ENCODE results near the gene OVOL2. TPM values are rescaled to one million over a fixed set of nuclear protein-coding genes. Genes with fewer than 3 reads are reported as not detected.
A peak's percentile ranks its signal among the peaks of the same experiment; 100 is the strongest.

The OVOL2 gene
- total RNA-seq, 2 experiments from 2014 or later = 0.25 TPM; not detected in 1

GRCh38 chr20:18079756-18080353, 22.1 kb upstream of the OVOL2 start:
- CTCF ChIA-PET = no interaction called here

GRCh38 chr20:18077157-18077556, 19.4 kb upstream of the OVOL2 start:
- no peak for DNase-seq
- no peak overlapping the region for H3K27ac Mint-ChIP-seq
- ChIA-PET POLR2A (no interaction called here), CTCF (no interaction called here)
- H3K4me3 Mint-ChIP-seq = no peak overlapping the region
- no peaks in the 10 kb centered on the region for H3K36me3 Mint-ChIP-seq (ENCODE audit: low read depth)
- H3K9me3 Mint-ChIP-seq = no peaks in the 10 kb centered on the region
- H3K27me3 Mint-ChIP-seq = peaks cover 2% of the 10 kb centered on the region
- H3K4me1 Mint-ChIP-seq = no peaks in the 10 kb centered on the region

More at GRCh38 chr20:18079756-18080353, 22.1 kb upstream of the OVOL2 start:
- H3K27ac Mint-ChIP-seq = no peak overlapping the region
- no peak overlapping the region for H3K4me3 Mint-ChIP-seq
- H3K9me3 Mint-ChIP-seq = no peaks in the 10 kb centered on the region
- no peaks in the 10 kb centered on the region for H3K27me3 Mint-ChIP-seq
- no peaks in the 10 kb centered on the region for H3K36me3 Mint-ChIP-seq (ENCODE audit: low read depth)
- POLR2A ChIA-PET = no interaction called here
- no peak for DNase-seq
- H3K4me1 Mint-ChIP-seq = no peaks in the 10 kb centered on the region

GRCh38 chr20:18072532-18072931, 14.8 kb upstream of the OVOL2 start:
- DNase-seq = no peak
- no peaks in the 10 kb centered on the region for H3K4me1 Mint-ChIP-seq
- no peaks in the 10 kb centered on the region for H3K36me3 Mint-ChIP-seq (ENCODE audit: low read depth)
- peaks cover 5% of the 10 kb centered on the region for H3K27me3 Mint-ChIP-seq
- no peak overlapping the region for H3K27ac Mint-ChIP-seq
- ChIA-PET CTCF (no interaction called here), POLR2A (no interaction called here)
- no peak overlapping the region for H3K4me3 Mint-ChIP-seq
- H3K9me3 Mint-ChIP-seq = no peaks in the 10 kb centered on the region

- Mint-ChIP-seq H3K4me3 (no peak overlapping the region), H3K36me3 (ENCODE audit: low read depth) (no peaks in the 10 kb centered on the region), H3K27ac (no peak overlapping the region), H3K27me3 (peaks cover 16% of the 10 kb centered on the region), H3K4me1 (no peaks in the 10 kb centered on the region), H3K9me3 (no peaks in the 10 kb centered on the region)
- POLR2A ChIA-PET = no interaction called here
- DNase-seq = no peak
- CTCF ChIA-PET = no interaction called here
Observed at GRCh38 chr20:18066421-18067333, 9.0 kb upstream of the OVOL2 start.

GRCh38 chr20:18063676-18064075, 6.0 kb upstream of the OVOL2 start:
- Mint-ChIP-seq H3K36me3 (ENCODE audit: low read depth) (no peaks in the 10 kb centered on the region), H3K27me3 (peaks cover 30% of the 10 kb centered on the region), H3K27ac (no peak overlapping the region), H3K4me1 (peaks cover under 1% of the 10 kb centered on the region), H3K4me3 (no peak overlapping the region), H3K9me3 (no peaks in the 10 kb centered on the region)
- POLR2A ChIA-PET = no interaction called here
- CTCF ChIA-PET = no interaction called here
- no peak for DNase-seq

- H3K4me1 Mint-ChIP-seq = peaks cover 11% of the 10 kb centered on the region
- POLR2A ChIA-PET = interaction anchor here (0.6 kb wide), 1 partner anchor 553 kb away, joined by 3 read pairs; no protein-coding TSS in a partner anchor
- peaks cover 2% of the 10 kb centered on the region for H3K36me3 Mint-ChIP-seq (ENCODE audit: low read depth)
- DNase-seq = no peak
- no peaks in the 10 kb centered on the region for H3K9me3 Mint-ChIP-seq
- no peak overlapping the region for H3K4me3 Mint-ChIP-seq
- CTCF ChIA-PET = no interaction called here
- H3K27me3 Mint-ChIP-seq = peaks cover 55% of the 10 kb centered on the region
- no peak overlapping the region for H3K27ac Mint-ChIP-seq
Observed at GRCh38 chr20:18059603-18060002, 1.9 kb upstream of the OVOL2 start.

- peaks cover 11% of the 10 kb centered on the region for H3K4me1 Mint-ChIP-seq
- peaks cover 59% of the 10 kb centered on the region for H3K27me3 Mint-ChIP-seq
- DNase-seq = no peak
- H3K27ac Mint-ChIP-seq = no peak overlapping the region
- no peak overlapping the region for H3K4me3 Mint-ChIP-seq
- ChIA-PET CTCF (no interaction called here), POLR2A (interaction anchor here (0.6 kb wide), 1 partner anchor 552 kb away, joined by 3 read pairs; no protein-coding TSS in a partner anchor)
- H3K36me3 Mint-ChIP-seq (ENCODE audit: low read depth) = peaks cover 2% of the 10 kb centered on the region
- no peaks in the 10 kb centered on the region for H3K9me3 Mint-ChIP-seq
Observed at GRCh38 chr20:18058661-18059467, 1.1 kb upstream of the OVOL2 start.

GRCh38 chr20:18057994-18058349, 256 bp upstream of the OVOL2 start:
- no peak for DNase-seq
- Mint-ChIP-seq H3K9me3 (no peaks in the 10 kb centered on the region), H3K36me3 (ENCODE audit: low read depth) (peaks cover 2% of the 10 kb centered on the region), H3K4me1 (peaks cover 11% of the 10 kb centered on the region), H3K27me3 (peaks cover 65% of the 10 kb centered on the region), H3K27ac (no peak overlapping the region), H3K4me3 (no peak overlapping the region)
- ChIA-PET POLR2A (no interaction called here), CTCF (no interaction called here)

- Mint-ChIP-seq H3K27ac (no peak overlapping the region), H3K9me3 (no peaks in the 10 kb centered on the region), H3K4me1 (peaks cover 11% of the 10 kb centered on the region), H3K36me3 (ENCODE audit: low read depth) (peaks cover 2% of the 10 kb centered on the region), H3K27me3 (peaks cover 68% of the 10 kb centered on the region), H3K4me3 (peak overlapping the region; percentile 47)
- ChIA-PET POLR2A (no interaction called here), CTCF (no interaction called here)
- DNase-seq = no peak
Observed at GRCh38 chr20:18056174-18057100, 1.3 kb downstream of the OVOL2 start.

GRCh38 chr20:18055261-18055660, 2.5 kb downstream of the OVOL2 start:
- peaks cover 11% of the 10 kb centered on the region for H3K4me1 Mint-ChIP-seq
- H3K4me3 Mint-ChIP-seq = no peak overlapping the region
- POLR2A ChIA-PET = interaction anchor here (1.0 kb wide), 1 partner anchor 11 kb away, joined by 3 read pairs; no protein-coding TSS in a partner anchor
- H3K36me3 Mint-ChIP-seq (ENCODE audit: low read depth) = peaks cover 2% of the 10 kb centered on the region
- CTCF ChIA-PET = no interaction called here
- no peak overlapping the region for H3K27ac Mint-ChIP-seq
- peaks cover 74% of the 10 kb centered on the region for H3K27me3 Mint-ChIP-seq
- no peak for DNase-seq
- no peaks in the 10 kb centered on the region for H3K9me3 Mint-ChIP-seq

- CTCF ChIA-PET = interaction anchor here (0.6 kb wide), 1 partner anchor 58 kb away, joined by 3 read pairs; no protein-coding TSS in a partner anchor
- no peak overlapping the region for H3K27ac Mint-ChIP-seq
- POLR2A ChIA-PET = no interaction called here
- DNase-seq = no peak
- H3K4me3 Mint-ChIP-seq = no peak overlapping the region
- H3K4me1 Mint-ChIP-seq = peaks cover 7% of the 10 kb centered on the region
- H3K9me3 Mint-ChIP-seq = no peaks in the 10 kb centered on the region
- H3K27me3 Mint-ChIP-seq = peaks cover 55% of the 10 kb centered on the region
- H3K36me3 Mint-ChIP-seq (ENCODE audit: low read depth) = no peaks in the 10 kb centered on the region
Observed at GRCh38 chr20:18052856-18053255, 4.9 kb downstream of the OVOL2 start.

GRCh38 chr20:18050628-18051027, 7.1 kb downstream of the OVOL2 start:
- Mint-ChIP-seq H3K4me3 (no peak overlapping the region), H3K4me1 (no peaks in the 10 kb centered on the region), H3K9me3 (no peaks in the 10 kb centered on the region), H3K27ac (no peak overlapping the region), H3K27me3 (peaks cover 52% of the 10 kb centered on the region), H3K36me3 (ENCODE audit: low read depth) (no peaks in the 10 kb centered on the region)
- POLR2A ChIA-PET = no interaction called here
- no peak for DNase-seq
- CTCF ChIA-PET = no interaction called here
